Smooth muscle cell (in vitro differentiated cells): ENCODE measurements around the gene PHIP. TPM values are rescaled to one million over a fixed set of nuclear protein-coding genes. Genes with fewer than 3 reads are reported as not detected.

Experiments used
- DNase-seq: peaks from one replicate; lab custom pipeline; 2025; ENCODE audit not compliant: unreplicated experiment; lab: John Stamatoyannopoulos, UW
- H2AFZ ChIP-seq: fragments of 200-600 bp; sonication (generic); 2 replicates; pipeline ENCODE4 v1.6.0; 2016; ENCODE audit warnings: antibody characterized with exemption, low read depth, mild to moderate bottlenecking
- H3F3A ChIP-seq: fragments of 200-600 bp; sonication (generic); 2 replicates; pipeline ENCODE4 v1.6.0; 2017; ENCODE audit warnings: antibody characterized with exemption, low read depth
- H3K27ac ChIP-seq: fragments of 200-600 bp; sonication (generic); 2 replicates; pipeline ENCODE4 v1.5.1; 2016; ENCODE audit warnings: low read depth, mild to moderate bottlenecking
- H3K27me3 ChIP-seq: fragments of 200-600 bp; sonication (generic); 2 replicates; pipeline ENCODE4 v1.6.1; 2016; ENCODE audit warnings: low read depth, mild to moderate bottlenecking
- H3K36me3 ChIP-seq: fragments of 200-600 bp; sonication (generic); 2 replicates; pipeline ENCODE4 v1.5.1; 2016; ENCODE audit warnings: low read depth
- H3K4me1 ChIP-seq: fragments of 200-600 bp; sonication (generic); 2 replicates; pipeline ENCODE4 v1.5.1; 2016; ENCODE audit warnings: low read depth
- H3K4me2 ChIP-seq: fragments of 200-600 bp; sonication (generic); 2 replicates; pipeline ENCODE4 v1.6.0; 2016; ENCODE audit warnings: mild to moderate bottlenecking
- H3K4me3 ChIP-seq: fragments of 200-600 bp; sonication (generic); 2 replicates; pipeline ENCODE4 v1.5.1; 2016; ENCODE audit warnings: mild to moderate bottlenecking
- H3K79me2 ChIP-seq: fragments of 200-600 bp; sonication (generic); 2 replicates; pipeline ENCODE4 v1.6.0; 2016; ENCODE audit warnings: low read depth, mild to moderate bottlenecking
- H3K9ac ChIP-seq: fragments of 200-600 bp; sonication (generic); 2 replicates; pipeline ENCODE4 v1.6.0; 2016; ENCODE audit warnings: low read depth
- H3K9me3 ChIP-seq: fragments of 200-600 bp; sonication (generic); replicated peaks from 2 replicates; pipeline ENCODE4 v1.5.1; 2016; ENCODE audit warnings: low read depth
- H4K20me1 ChIP-seq: fragments of 200-600 bp; sonication (generic); 2 replicates; pipeline ENCODE4 v1.6.0; 2016; ENCODE audit warnings: low read depth
- WGBS: methylation state at CpG from one replicate; pipeline ENCODE4 v1.1.7; 2016; ENCODE audit warnings: low lambda C conversion rate; 5-methylcytosine and 5-hydroxymethylcytosine counted together
- polyA plus RNA-seq: library from polyadenylated mRNA; unstranded; fragments of >200 nt; fragmentation: Nextera tagmentation; extraction: Ambion mirVana; gene quantifications from 2 replicates; pipeline ENCODE4 v1.2.1, GENCODE V29; 2016
- total RNA-seq: library from RNA; depleted of rRNA; stranded (reverse); fragments of >200 nt; gene quantifications from 2 replicates; pipeline ENCODE4 v1.2.3, GENCODE V29; 2014
- TF ChIP-seq, protein P1 (sequence below): fragments of 200-600 bp; sonication (generic); IDR thresholded peaks from 2 replicates; pipeline ENCODE4 v1.5.1; 2017; ENCODE audit warnings: borderline replicate concordance, mild to moderate bottlenecking, antibody characterized with exemption; ENCODE audit not compliant: insufficient read depth, poor library complexity, severe bottlenecking

The PHIP gene
- total and polyA plus RNA-seq, 2 experiments from 2014 or later, result 7.8 to 32.6 TPM

- no peaks in the 10 kb centered on the region for H3K4me1 ChIP-seq
- peak overlapping the region; percentile 16 for H3K27ac ChIP-seq
- H3K79me2 ChIP-seq, result no peaks in the 10 kb centered on the region
- no peaks in the 10 kb centered on the region for H3F3A ChIP-seq
- no peak overlapping the region for H2AFZ ChIP-seq
- no peaks in the 10 kb centered on the region for H3K27me3 ChIP-seq
- H3K4me3 ChIP-seq, result no peak overlapping the region
- peaks cover 60% of the 10 kb centered on the region for H3K36me3 ChIP-seq
- 90% methylated on average over 2 of the region's 2 CpGs for WGBS
- no peaks in the 10 kb centered on the region for H3K9me3 ChIP-seq
- DNase-seq, result no peak
- no peak overlapping the region for H3K4me2 ChIP-seq
- TF ChIP-seq, protein P1, sequence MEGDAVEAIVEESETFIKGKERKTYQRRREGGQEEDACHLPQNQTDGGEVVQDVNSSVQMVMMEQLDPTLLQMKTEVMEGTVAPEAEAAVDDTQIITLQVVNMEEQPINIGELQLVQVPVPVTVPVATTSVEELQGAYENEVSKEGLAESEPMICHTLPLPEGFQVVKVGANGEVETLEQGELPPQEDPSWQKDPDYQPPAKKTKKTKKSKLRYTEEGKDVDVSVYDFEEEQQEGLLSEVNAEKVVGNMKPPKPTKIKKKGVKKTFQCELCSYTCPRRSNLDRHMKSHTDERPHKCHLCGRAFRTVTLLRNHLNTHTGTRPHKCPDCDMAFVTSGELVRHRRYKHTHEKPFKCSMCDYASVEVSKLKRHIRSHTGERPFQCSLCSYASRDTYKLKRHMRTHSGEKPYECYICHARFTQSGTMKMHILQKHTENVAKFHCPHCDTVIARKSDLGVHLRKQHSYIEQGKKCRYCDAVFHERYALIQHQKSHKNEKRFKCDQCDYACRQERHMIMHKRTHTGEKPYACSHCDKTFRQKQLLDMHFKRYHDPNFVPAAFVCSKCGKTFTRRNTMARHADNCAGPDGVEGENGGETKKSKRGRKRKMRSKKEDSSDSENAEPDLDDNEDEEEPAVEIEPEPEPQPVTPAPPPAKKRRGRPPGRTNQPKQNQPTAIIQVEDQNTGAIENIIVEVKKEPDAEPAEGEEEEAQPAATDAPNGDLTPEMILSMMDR, result no peak
- no peaks in the 10 kb centered on the region for H4K20me1 ChIP-seq
- no peak overlapping the region for H3K9ac ChIP-seq
These were observed 130.1 kb downstream of the PHIP start for GRCh38 chr6:78947962-78948361.

DNA sequence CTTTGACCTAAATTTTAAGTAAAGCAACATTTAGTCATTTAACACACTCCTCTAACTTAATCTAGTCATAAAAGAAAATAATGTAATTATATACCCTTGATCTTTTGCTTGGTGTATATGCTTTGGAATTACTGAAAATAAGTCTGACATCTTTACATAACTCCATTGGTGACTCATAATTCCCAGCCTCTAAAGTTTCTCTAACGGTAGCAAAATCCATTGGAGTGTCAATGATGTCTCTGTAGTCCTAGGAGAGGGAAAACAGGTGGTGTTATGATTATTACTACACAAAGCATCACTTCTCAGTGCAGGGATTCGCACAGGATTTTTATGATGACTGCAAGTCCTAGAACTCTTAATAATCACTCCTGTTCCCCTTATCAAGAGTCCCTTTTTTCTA, 130.5 kb downstream of the PHIP start:
- no peaks in the 10 kb centered on the region for H3K9me3 ChIP-seq
- no peak overlapping the region for H3K4me2 ChIP-seq
- DNase-seq, result no peak
- H3K9ac ChIP-seq, result no peak overlapping the region
- no peak overlapping the region for H3K4me3 ChIP-seq
- TF ChIP-seq, protein P1, result no peak
- WGBS, result 60% methylated on average over 2 of the region's 2 CpGs
- no peaks in the 10 kb centered on the region for H3K79me2 ChIP-seq
- H3K36me3 ChIP-seq, result peaks cover 56% of the 10 kb centered on the region
- H4K20me1 ChIP-seq, result no peaks in the 10 kb centered on the region
- no peak overlapping the region for H2AFZ ChIP-seq
- H3K27me3 ChIP-seq, result no peaks in the 10 kb centered on the region
- no peaks in the 10 kb centered on the region for H3K4me1 ChIP-seq
- no peaks in the 10 kb centered on the region for H3F3A ChIP-seq
- H3K27ac ChIP-seq, result peak overlapping the region; percentile 50

- no peaks in the 10 kb centered on the region for H3K9me3 ChIP-seq
These were observed 135.6 kb downstream of the PHIP start for GRCh38 chr6:78942446-78942845.

DNA sequence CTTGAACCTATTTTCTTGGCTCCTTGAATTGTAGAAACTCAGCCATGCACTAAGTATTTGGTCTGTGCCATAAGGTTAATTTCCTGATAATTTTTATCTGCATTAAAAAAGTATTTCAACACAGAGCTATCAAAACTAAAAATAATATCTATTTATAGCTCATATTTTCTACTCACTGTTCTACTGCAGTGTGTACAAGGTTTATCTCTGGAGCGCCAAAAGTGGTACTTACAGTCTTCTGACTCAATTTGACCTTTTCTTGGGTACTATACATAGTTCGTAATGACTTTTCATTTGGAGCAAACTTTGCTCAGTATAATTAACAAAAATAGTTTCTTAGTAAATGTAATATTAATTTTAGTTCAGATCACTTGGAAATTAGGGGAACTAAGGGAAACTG, 141.5 kb downstream of the PHIP start:
- no peaks in the 10 kb centered on the region for H3F3A ChIP-seq
- H3K9ac ChIP-seq, result no peak overlapping the region
- H4K20me1 ChIP-seq, result no peaks in the 10 kb centered on the region
- H3K4me2 ChIP-seq, result no peak overlapping the region
- no peaks in the 10 kb centered on the region for H3K9me3 ChIP-seq
- no peaks in the 10 kb centered on the region for H3K36me3 ChIP-seq
- H3K4me3 ChIP-seq, result no peak overlapping the region
- H3K4me1 ChIP-seq, result no peaks in the 10 kb centered on the region
- no peak for DNase-seq
- no peaks in the 10 kb centered on the region for H3K27me3 ChIP-seq
- H2AFZ ChIP-seq, result no peak overlapping the region
- WGBS, result 96% methylated on average over 2 of the region's 2 CpGs
- no peaks in the 10 kb centered on the region for H3K79me2 ChIP-seq
- TF ChIP-seq, protein P1, result no peak
- no peak overlapping the region for H3K27ac ChIP-seq

More at GRCh38 chr6:78942446-78942845, 135.6 kb downstream of the PHIP start:
- no peaks in the 10 kb centered on the region for H3K4me1 ChIP-seq
- peaks cover 28% of the 10 kb centered on the region for H3K36me3 ChIP-seq
- H4K20me1 ChIP-seq, result no peaks in the 10 kb centered on the region
- WGBS, result 95% methylated on average over 1 of the region's 1 CpG
- no peaks in the 10 kb centered on the region for H3K79me2 ChIP-seq
- no peaks in the 10 kb centered on the region for H3K27me3 ChIP-seq
- TF ChIP-seq, protein P1, result no peak
- no peak overlapping the region for H3K4me3 ChIP-seq
- DNase-seq, result no peak
- H2AFZ ChIP-seq, result no peak overlapping the region
- no peaks in the 10 kb centered on the region for H3F3A ChIP-seq
- H3K4me2 ChIP-seq, result no peak overlapping the region
- no peak overlapping the region for H3K27ac ChIP-seq
- H3K9ac ChIP-seq, result no peak overlapping the region
